H1 (cell line): ENCODE results near the gene IL24.

ENCODE experiments used
- ASH2L ChIP-seq: fragments of 200-600, 300-600 bp; sonication (generic); IDR thresholded peaks from one replicate; pipeline ENCODE4 v1.7.1; 2017; ENCODE audit warnings: low read length
- CEBPB ChIP-seq: IDR thresholded peaks from 2 replicates; pipeline ENCODE4 v1.6.1; 2012; ENCODE audit warnings: low read depth, low read length
- CREB1 ChIP-seq: IDR thresholded peaks from 2 replicates; pipeline ENCODE4 v1.6.1; 2012; ENCODE audit warnings: inconsistent platforms
- EZH2 ChIP-seq: fragments of 200-600 bp; sonication (generic); IDR thresholded peaks from 2 replicates; pipeline ENCODE4 v1.7.1; 2012; ENCODE audit warnings: low read depth, mild to moderate bottlenecking, moderate library complexity, low read length, inconsistent platforms; ENCODE audit not compliant: severe bottlenecking
- MAFK ChIP-seq: IDR thresholded peaks from 2 replicates; pipeline ENCODE4 v1.6.1; 2012; ENCODE audit warnings: low read depth, mild to moderate bottlenecking, improper control_type of control experiment, low read length
- RFX5 ChIP-seq: IDR thresholded peaks from 2 replicates; pipeline ENCODE4 v1.6.1; 2011; ENCODE audit warnings: low read depth, low read length, improper control_type of control experiment, borderline replicate concordance
- RNF2 ChIP-seq: fragments of 200-900, 300-1000 bp; sonication (generic); IDR thresholded peaks from 2 replicates; pipeline ENCODE4 v1.7.1; 2016; ENCODE audit warnings: borderline replicate concordance, low read depth, mild to moderate bottlenecking, antibody characterized with exemption, low read length; ENCODE audit not compliant: poor library complexity, severe bottlenecking; ENCODE audit errors: missing control alignments
- SIN3A ChIP-seq, 2 experiments: IDR thresholded peaks in 1 of 2; conservative IDR thresholded peaks in 1 of 2; 2 replicates each; pipeline ENCODE4 v1.6.1; 2011 to 2012; ENCODE audit warnings: low read length in 2 of 2, improper control_type of control experiment in 1 of 2, low read depth in 1 of 2, mild to moderate bottlenecking in 1 of 2
- TF ChIP-seq, protein P1 (sequence below), 3 experiments: IDR thresholded peaks; 1 replicate in 2 of 3; 2 replicates in 1 of 3; pipeline versions ENCODE4 v1.5.1 to v1.6.1; 2011; ENCODE audit warnings: low read length in 3 of 3, mild to moderate bottlenecking in 3 of 3, inconsistent platforms in 2 of 3, low read depth in 1 of 3, moderate library complexity in 1 of 3; ENCODE audit not compliant: insufficient read depth in 1 of 3; ENCODE audit errors: control extremely low read depth in 1 of 3

DNA sequence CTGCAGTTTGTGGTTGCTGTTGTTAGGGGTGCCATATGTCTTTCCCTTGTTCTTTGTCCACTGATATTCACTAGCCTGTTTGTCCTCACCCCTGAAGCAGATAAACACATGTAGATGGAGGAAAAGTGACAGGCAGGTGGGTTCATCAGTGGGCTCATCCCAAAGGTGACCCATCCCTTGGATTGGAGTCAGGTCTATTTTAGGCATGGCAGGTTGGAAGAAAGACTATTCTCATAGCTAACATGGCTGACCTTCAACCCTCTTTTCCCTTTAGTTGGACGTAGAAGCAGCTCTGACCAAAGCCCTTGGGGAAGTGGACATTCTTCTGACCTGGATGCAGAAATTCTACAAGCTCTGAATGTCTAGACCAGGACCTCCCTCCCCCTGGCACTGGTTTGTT lies 5.5 kb downstream of the IL24 start:
- TF ChIP-seq, protein P1, sequence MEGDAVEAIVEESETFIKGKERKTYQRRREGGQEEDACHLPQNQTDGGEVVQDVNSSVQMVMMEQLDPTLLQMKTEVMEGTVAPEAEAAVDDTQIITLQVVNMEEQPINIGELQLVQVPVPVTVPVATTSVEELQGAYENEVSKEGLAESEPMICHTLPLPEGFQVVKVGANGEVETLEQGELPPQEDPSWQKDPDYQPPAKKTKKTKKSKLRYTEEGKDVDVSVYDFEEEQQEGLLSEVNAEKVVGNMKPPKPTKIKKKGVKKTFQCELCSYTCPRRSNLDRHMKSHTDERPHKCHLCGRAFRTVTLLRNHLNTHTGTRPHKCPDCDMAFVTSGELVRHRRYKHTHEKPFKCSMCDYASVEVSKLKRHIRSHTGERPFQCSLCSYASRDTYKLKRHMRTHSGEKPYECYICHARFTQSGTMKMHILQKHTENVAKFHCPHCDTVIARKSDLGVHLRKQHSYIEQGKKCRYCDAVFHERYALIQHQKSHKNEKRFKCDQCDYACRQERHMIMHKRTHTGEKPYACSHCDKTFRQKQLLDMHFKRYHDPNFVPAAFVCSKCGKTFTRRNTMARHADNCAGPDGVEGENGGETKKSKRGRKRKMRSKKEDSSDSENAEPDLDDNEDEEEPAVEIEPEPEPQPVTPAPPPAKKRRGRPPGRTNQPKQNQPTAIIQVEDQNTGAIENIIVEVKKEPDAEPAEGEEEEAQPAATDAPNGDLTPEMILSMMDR (IDR thresholded peaks at IDR 0.05; ENCODE audit: control extremely low read depth in 1 of 3, insufficient read depth in 1 of 3, low read depth in 1 of 3, low read length in 3 of 3), result no peak
- TF ChIP-seq SIN3A (conservative IDR thresholded peaks at IDR 0.05 in 1 of 2, IDR thresholded peaks at IDR 0.05 in 1 of 2; ENCODE audit: low read depth in 1 of 2, low read length in 2 of 2), result no peak
- no peak for TF ChIP-seq EZH2
- TF ChIP-seq CREB1, result no peak
- no peak for TF ChIP-seq ASH2L
- TF ChIP-seq RNF2, result no peak
- no peak for TF ChIP-seq MAFK
- no peak for TF ChIP-seq CEBPB
- TF ChIP-seq RFX5, result no peak
